ENCODE data around the gene ULK4. TPM values are rescaled to one million over a fixed set of nuclear protein-coding genes. Genes with fewer than 3 reads are reported as not detected.
A peak's percentile ranks its signal among the peaks of the same experiment; 100 is the strongest.
"Not testable (repeated sequence)": the region's sequence is repeated elsewhere in the genome, so short reads cannot be mapped to it uniquely, and the experiment has no call there.

ULK4 gene
- total and polyA plus RNA-seq, 2 donors (not counting 1 experiment from before 2014, with no cell fraction given): 9.1 to 9.7 TPM

DNA sequence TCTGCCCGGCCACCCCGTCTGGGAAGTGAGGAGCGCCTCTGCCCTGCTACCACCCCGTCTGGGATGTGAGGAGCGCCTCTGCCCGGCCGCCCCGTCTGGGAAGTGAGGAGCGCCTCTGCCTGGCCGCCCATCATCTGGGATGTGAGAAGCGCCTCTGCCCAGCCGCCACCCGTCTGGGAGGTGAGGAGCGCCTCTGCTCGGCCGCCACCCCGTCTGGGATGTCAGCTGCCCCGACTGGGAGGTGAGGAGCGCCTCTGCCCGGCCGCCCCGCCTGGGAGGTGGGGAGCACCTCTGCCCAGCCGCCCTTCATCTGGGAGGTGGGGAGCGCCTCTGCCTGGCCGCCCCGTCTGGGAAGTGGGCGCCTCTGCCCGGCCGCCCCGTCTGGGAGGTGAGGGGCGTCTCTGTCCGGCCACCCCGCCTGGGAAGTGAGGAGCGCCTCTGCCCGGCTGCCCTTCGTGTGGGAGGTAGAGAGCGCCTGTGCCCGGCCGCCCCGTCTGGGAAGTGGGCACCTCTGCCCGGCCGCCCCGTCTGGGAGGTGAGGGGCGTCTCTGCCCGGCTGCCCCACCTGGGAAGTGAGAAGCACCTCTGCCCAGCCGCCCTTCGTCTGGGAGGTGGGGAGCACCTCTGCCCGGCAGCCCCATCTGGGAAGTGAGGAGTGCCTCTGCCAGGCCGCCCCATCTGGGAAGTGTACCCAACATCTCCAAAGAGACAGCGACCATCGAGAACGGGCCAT is 120.8 kb downstream of the ULK4 start:
- H3K4me1 ChIP-seq (ENCODE audit: control insufficient read depth, extremely low read depth, insufficient read depth, low read length); H3K36me3 ChIP-seq (ENCODE audit: control insufficient read depth, insufficient read depth, low read length); H3K9me3 ChIP-seq (ENCODE audit: control insufficient read depth, insufficient read depth, low read depth, low read length); H3K27me3 ChIP-seq (ENCODE audit: control insufficient read depth, insufficient read depth, low read length); DNase-seq (ENCODE audit: low read depth in 2 of 2); H4K20me1 ChIP-seq (ENCODE audit: control insufficient read depth, extremely low read depth, insufficient read depth, low read length); H3K79me2 ChIP-seq (ENCODE audit: control insufficient read depth, insufficient read depth, low read length); H3K4me3 ChIP-seq (replicated peaks in 1 of 4; ENCODE audit: control extremely low read depth in 1 of 4, insufficient read depth in 1 of 4, low read depth in 3 of 4, low read length in 4 of 4); H3K9ac ChIP-seq (ENCODE audit: insufficient read depth, low read length); H3K4me2 ChIP-seq (ENCODE audit: extremely low read depth, insufficient read depth, low read length); H2AFZ ChIP-seq (ENCODE audit: low read length); H3K27ac ChIP-seq (ENCODE audit: insufficient read depth, low read length): not testable (repeated sequence)

DNA sequence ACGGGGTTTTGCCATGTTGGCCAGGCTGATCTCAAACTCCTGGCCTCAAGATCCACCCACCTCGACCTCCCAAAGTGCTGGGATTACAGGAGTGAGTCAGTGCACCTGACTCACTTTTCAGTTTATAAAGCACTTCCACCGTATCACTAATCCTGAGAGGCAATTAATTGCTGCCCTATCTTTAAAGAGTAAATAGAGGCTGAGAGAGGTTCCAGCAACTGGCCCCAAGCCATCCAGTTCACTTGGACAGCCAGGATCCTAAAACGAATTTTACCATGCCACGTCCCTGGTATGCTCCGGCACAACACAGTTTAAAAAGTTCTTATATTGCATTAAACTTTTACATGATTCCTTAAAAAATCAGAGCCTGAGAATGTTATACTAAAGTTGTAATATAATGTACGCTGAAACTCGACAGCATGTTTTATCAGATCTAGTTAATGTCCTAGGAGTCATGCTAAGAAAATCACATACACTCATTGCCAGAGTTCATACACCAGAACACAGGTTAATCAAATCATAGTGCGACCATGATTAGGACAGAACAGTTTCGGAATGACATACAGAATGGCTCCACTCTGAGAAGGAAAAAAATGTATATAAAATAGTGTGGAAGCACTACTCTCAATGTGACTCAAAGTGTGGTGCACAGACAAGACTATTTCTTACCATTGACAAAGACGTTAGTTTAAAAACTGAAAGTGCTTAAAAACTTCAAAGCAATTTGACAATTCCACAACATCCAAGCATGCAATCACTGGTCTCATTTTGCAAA is 125.4 kb downstream of the ULK4 start:
- Histone ChIP-seq H3K27me3 (ENCODE audit: control insufficient read depth, insufficient read depth, low read length) (no peaks in the 10 kb centered on the region), H3K4me1 (ENCODE audit: control insufficient read depth, extremely low read depth, insufficient read depth, low read length) (no peaks in the 10 kb centered on the region), H3K36me3 (ENCODE audit: control insufficient read depth, insufficient read depth, low read length) (no peaks in the 10 kb centered on the region), H3K27ac (ENCODE audit: insufficient read depth, low read length) (no peak overlapping the region), H3K4me2 (ENCODE audit: extremely low read depth, insufficient read depth, low read length) (no peak overlapping the region), H4K20me1 (ENCODE audit: control insufficient read depth, extremely low read depth, insufficient read depth, low read length) (no peaks in the 10 kb centered on the region), H3K4me3 (replicated peaks in 1 of 4; ENCODE audit: control extremely low read depth in 1 of 4, insufficient read depth in 1 of 4, low read depth in 3 of 4, low read length in 4 of 4) (no peak overlapping the region), H3K79me2 (ENCODE audit: control insufficient read depth, insufficient read depth, low read length) (no peaks in the 10 kb centered on the region), H2AFZ (ENCODE audit: low read length) (no peak overlapping the region), H3K9ac (ENCODE audit: insufficient read depth, low read length) (no peak overlapping the region), H3K9me3 (ENCODE audit: control insufficient read depth, insufficient read depth, low read depth, low read length) (no peaks in the 10 kb centered on the region)
- peak in 1 of 2 donors; percentile 20 for DNase-seq (ENCODE audit: low read depth in 2 of 2)
- no peak for TF ChIP-seq EZH2 (IDR thresholded peaks at IDR 0.05; ENCODE audit: low read length, missing control alignments)
- TF ChIP-seq, protein P1, sequence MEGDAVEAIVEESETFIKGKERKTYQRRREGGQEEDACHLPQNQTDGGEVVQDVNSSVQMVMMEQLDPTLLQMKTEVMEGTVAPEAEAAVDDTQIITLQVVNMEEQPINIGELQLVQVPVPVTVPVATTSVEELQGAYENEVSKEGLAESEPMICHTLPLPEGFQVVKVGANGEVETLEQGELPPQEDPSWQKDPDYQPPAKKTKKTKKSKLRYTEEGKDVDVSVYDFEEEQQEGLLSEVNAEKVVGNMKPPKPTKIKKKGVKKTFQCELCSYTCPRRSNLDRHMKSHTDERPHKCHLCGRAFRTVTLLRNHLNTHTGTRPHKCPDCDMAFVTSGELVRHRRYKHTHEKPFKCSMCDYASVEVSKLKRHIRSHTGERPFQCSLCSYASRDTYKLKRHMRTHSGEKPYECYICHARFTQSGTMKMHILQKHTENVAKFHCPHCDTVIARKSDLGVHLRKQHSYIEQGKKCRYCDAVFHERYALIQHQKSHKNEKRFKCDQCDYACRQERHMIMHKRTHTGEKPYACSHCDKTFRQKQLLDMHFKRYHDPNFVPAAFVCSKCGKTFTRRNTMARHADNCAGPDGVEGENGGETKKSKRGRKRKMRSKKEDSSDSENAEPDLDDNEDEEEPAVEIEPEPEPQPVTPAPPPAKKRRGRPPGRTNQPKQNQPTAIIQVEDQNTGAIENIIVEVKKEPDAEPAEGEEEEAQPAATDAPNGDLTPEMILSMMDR (conservative IDR thresholded peaks at IDR 0.05 in 1 of 2, IDR thresholded peaks at IDR 0.05 in 1 of 2; ENCODE audit: low read depth in 1 of 2, low read length in 2 of 2): no peak

- DNase-seq (ENCODE audit: low read depth in 2 of 2): no peak
- H3K9ac ChIP-seq (ENCODE audit: insufficient read depth, low read length): no peak overlapping the region
- no peaks in the 10 kb centered on the region for H3K4me1 ChIP-seq (ENCODE audit: control insufficient read depth, extremely low read depth, insufficient read depth, low read length)
- H3K27me3 ChIP-seq (ENCODE audit: control insufficient read depth, insufficient read depth, low read length): no peaks in the 10 kb centered on the region
- H3K9me3 ChIP-seq (ENCODE audit: control insufficient read depth, insufficient read depth, low read depth, low read length): no peaks in the 10 kb centered on the region
- no peak overlapping the region for H3K4me3 ChIP-seq (replicated peaks in 1 of 4; ENCODE audit: control extremely low read depth in 1 of 4, insufficient read depth in 1 of 4, low read depth in 3 of 4, low read length in 4 of 4)
- H3K27ac ChIP-seq (ENCODE audit: insufficient read depth, low read length): no peak overlapping the region
- no peak overlapping the region for H2AFZ ChIP-seq (ENCODE audit: low read length)
- TF ChIP-seq, protein P1 (conservative IDR thresholded peaks at IDR 0.05 in 1 of 2, IDR thresholded peaks at IDR 0.05 in 1 of 2; ENCODE audit: low read depth in 1 of 2, low read length in 2 of 2): no peak
- no peak for TF ChIP-seq EZH2 (IDR thresholded peaks at IDR 0.05; ENCODE audit: low read length, missing control alignments)
- no peaks in the 10 kb centered on the region for H4K20me1 ChIP-seq (ENCODE audit: control insufficient read depth, extremely low read depth, insufficient read depth, low read length)
- no peaks in the 10 kb centered on the region for H3K36me3 ChIP-seq (ENCODE audit: control insufficient read depth, insufficient read depth, low read length)
- H3K79me2 ChIP-seq (ENCODE audit: control insufficient read depth, insufficient read depth, low read length): no peaks in the 10 kb centered on the region
- no peak overlapping the region for H3K4me2 ChIP-seq (ENCODE audit: extremely low read depth, insufficient read depth, low read length)
These were observed 128.3 kb downstream of the ULK4 start for GRCh38 chr3:41833628-41834027.
